Suprapubic skin (tissue), 3 donors: Measurements from ENCODE around the gene DDR1.

ENCODE experiments used
- POLR2A ChIP-seq, 2 donors: fragments of 450-650 bp; IDR thresholded peaks; one replicate each; pipeline ENCODE4 v1.6.1; 2017; ENCODE audit warnings: antibody characterized with exemption in 2 of 2, mild to moderate bottlenecking in 2 of 2, moderate library complexity in 2 of 2
- TF ChIP-seq, protein P1 (sequence below), 2 donors: fragments of 200-600 bp in 1 of 2; fragments of 450-650 bp in 1 of 2; sonication (generic) in 1 of 2; IDR thresholded peaks; one replicate each; pipeline ENCODE4 v1.5.1; 2016 to 2019; ENCODE audit warnings: antibody characterized with exemption in 2 of 2, mild to moderate bottlenecking in 1 of 2, moderate library complexity in 1 of 2

DNA sequence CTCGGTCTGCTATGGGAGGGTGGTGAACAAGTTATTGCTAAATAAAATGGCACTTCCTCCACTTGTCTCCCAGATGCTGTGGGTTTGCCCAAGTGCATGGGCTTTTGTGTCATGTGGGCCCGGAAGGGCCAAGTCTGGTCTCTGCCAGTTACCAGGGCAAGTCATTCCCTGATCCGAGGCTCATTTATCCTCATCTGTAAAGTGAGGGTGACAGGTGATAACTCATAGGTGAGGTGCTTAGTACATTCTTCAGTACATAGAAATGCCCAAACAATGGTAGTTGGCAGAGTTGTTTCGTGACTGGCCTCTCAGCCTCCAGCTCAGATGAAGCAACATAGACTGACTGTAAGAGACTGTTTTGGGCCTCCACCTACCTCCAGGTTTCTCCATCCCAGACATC is 54.4 kb downstream of the DDR1 start:
- TF ChIP-seq POLR2A (IDR thresholded peaks at IDR 0.05) = no peak
- TF ChIP-seq, protein P1, sequence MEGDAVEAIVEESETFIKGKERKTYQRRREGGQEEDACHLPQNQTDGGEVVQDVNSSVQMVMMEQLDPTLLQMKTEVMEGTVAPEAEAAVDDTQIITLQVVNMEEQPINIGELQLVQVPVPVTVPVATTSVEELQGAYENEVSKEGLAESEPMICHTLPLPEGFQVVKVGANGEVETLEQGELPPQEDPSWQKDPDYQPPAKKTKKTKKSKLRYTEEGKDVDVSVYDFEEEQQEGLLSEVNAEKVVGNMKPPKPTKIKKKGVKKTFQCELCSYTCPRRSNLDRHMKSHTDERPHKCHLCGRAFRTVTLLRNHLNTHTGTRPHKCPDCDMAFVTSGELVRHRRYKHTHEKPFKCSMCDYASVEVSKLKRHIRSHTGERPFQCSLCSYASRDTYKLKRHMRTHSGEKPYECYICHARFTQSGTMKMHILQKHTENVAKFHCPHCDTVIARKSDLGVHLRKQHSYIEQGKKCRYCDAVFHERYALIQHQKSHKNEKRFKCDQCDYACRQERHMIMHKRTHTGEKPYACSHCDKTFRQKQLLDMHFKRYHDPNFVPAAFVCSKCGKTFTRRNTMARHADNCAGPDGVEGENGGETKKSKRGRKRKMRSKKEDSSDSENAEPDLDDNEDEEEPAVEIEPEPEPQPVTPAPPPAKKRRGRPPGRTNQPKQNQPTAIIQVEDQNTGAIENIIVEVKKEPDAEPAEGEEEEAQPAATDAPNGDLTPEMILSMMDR (IDR thresholded peaks at IDR 0.05) = no peak
